ENCODE measurements around the gene NR1H3. TPM values are rescaled to one million over a fixed set of nuclear protein-coding genes. Genes with fewer than 3 reads are reported as not detected.

NR1H3 gene
- total and polyA plus RNA-seq, 9 donors, result 18.0 to 39.7 (median 27.3) TPM

DNA sequence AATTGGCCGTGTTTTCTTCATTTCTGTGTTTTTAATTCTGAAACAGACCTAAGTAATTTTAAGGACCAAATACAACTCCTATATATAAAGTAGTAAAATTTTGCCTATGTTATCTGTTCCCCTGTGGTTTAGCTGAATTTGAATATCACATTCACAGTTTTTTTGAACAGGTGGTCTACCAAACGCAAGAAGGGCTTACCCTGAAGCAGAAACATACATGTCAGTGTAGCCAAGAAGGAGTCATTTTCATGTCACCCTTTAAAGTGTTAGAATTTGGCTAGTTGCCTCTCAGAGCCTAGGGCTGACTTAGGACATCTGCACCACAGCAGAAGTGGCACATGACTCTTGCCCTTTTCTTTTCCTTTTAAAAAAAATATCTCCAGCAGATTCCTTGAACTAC, 60.4 kb downstream of the NR1H3 start:
- Histone ChIP-seq H3K4me3 (no peak overlapping the region), H3K27me3 (no peaks in the 10 kb centered on the region), H3K27ac (no peak overlapping the region), H3K4me1 (ENCODE audit: insufficient read depth) (no peaks in the 10 kb centered on the region), H3K9me3 (no peaks in the 10 kb centered on the region), H3K36me3 (no peaks in the 10 kb centered on the region)
- 92 to 98% (median 92%) methylated on average over 2 of the region's 2 CpGs for WGBS, 3 donors
- intact Hi-C loops (cut with DNase I), result no loop called here
- TF ChIP-seq EP300 (IDR thresholded peaks at IDR 0.05), result no peak
- TF ChIP-seq, protein P1, sequence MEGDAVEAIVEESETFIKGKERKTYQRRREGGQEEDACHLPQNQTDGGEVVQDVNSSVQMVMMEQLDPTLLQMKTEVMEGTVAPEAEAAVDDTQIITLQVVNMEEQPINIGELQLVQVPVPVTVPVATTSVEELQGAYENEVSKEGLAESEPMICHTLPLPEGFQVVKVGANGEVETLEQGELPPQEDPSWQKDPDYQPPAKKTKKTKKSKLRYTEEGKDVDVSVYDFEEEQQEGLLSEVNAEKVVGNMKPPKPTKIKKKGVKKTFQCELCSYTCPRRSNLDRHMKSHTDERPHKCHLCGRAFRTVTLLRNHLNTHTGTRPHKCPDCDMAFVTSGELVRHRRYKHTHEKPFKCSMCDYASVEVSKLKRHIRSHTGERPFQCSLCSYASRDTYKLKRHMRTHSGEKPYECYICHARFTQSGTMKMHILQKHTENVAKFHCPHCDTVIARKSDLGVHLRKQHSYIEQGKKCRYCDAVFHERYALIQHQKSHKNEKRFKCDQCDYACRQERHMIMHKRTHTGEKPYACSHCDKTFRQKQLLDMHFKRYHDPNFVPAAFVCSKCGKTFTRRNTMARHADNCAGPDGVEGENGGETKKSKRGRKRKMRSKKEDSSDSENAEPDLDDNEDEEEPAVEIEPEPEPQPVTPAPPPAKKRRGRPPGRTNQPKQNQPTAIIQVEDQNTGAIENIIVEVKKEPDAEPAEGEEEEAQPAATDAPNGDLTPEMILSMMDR (IDR thresholded peaks at IDR 0.05), result no peak
- no peak for TF ChIP-seq POLR2A (IDR thresholded peaks at IDR 0.05)
- DNase-seq, result no peak

Other genes starting within 250 kb of the NR1H3 start
- gene ARFGAP2, start 81.1 kb upstream of the NR1H3 start, total RNA-seq, result 10 to 100 TPM; 66.0 to 94.9 (median 75.2) TPM
- gene ARFGAP2, start 81.1 kb upstream of the NR1H3 start, polyA plus RNA-seq, result 10 to 100 TPM; 41.5 to 65.2 TPM
- 10 to 100 TPM; 26.1 to 69.8 (median 40.8) TPM for gene PACSIN3, start 71.6 kb upstream of the NR1H3 start, total RNA-seq
- gene PACSIN3, start 71.6 kb upstream of the NR1H3 start, polyA plus RNA-seq, result 10 to 100 TPM in 1 of 2 donors, 1 to 10 TPM in 1; 2.9 to 25.7 TPM
- gene DDB2, start 43.0 kb upstream of the NR1H3 start, total RNA-seq, result 10 to 100 TPM; 20.0 to 34.7 (median 25.8) TPM
- gene DDB2, start 43.0 kb upstream of the NR1H3 start, polyA plus RNA-seq, result 10 to 100 TPM; 21.1 to 40.6 TPM
- 10 to 100 TPM; 15.1 to 25.5 (median 18.7) TPM for gene ACP2, start 9.2 kb upstream of the NR1H3 start, total RNA-seq
- 10 to 100 TPM; 14.7 to 20.1 TPM for gene ACP2, start 9.2 kb upstream of the NR1H3 start, polyA plus RNA-seq
- gene MADD, start 12.1 kb downstream of the NR1H3 start, total RNA-seq, result 10 to 100 TPM; 29.7 to 53.5 (median 40.1) TPM
- 10 to 100 TPM; 20.3 to 35.4 TPM for gene MADD, start 12.1 kb downstream of the NR1H3 start, polyA plus RNA-seq
- gene MYBPC3, start 94.7 kb downstream of the NR1H3 start, total RNA-seq, result under 1 TPM in 3 of 7 donors, not detected in 4; 0.18 to 0.40 (median 0.32) TPM
- under 1 TPM; 0.05 to 0.22 TPM for gene MYBPC3, start 94.7 kb downstream of the NR1H3 start, polyA plus RNA-seq
- 10 to 100 TPM in 2 of 7 donors, 1 to 10 TPM in 5; 5.1 to 21.5 (median 8.5) TPM for gene SPI1, start 120.6 kb downstream of the NR1H3 start, total RNA-seq
- 1 to 10 TPM; 3.9 to 6.8 TPM for gene SPI1, start 120.6 kb downstream of the NR1H3 start, polyA plus RNA-seq
- 10 to 100 TPM; 38.7 to 60.2 (median 51.7) TPM for gene SLC39A13, start 150.6 kb downstream of the NR1H3 start, total RNA-seq
- 10 to 100 TPM in 1 of 2 donors, 1 to 10 TPM in 1; 2.8 to 54.8 TPM for gene SLC39A13, start 150.6 kb downstream of the NR1H3 start, polyA plus RNA-seq
- 10 to 100 TPM; 60.7 to 89.6 (median 79.4) TPM for gene PSMC3, start 168.4 kb downstream of the NR1H3 start, total RNA-seq
- gene PSMC3, start 168.4 kb downstream of the NR1H3 start, polyA plus RNA-seq, result 100 to 1,000 TPM; 104 to 267 TPM
- gene RAPSN, start 191.1 kb downstream of the NR1H3 start, total RNA-seq, result under 1 TPM in 3 of 7 donors, not detected in 4; 0.23 to 0.43 (median 0.32) TPM
- gene RAPSN, start 191.1 kb downstream of the NR1H3 start, polyA plus RNA-seq, result under 1 TPM in 1 of 2 donors, not detected in 1; 0.08 TPM